Lung (tissue), 12 donors: ENCODE measurements around the gene TMEM45A. TPM values are rescaled to one million over a fixed set of nuclear protein-coding genes. Genes with fewer than 3 reads are reported as not detected.

Experiments used
- ATAC-seq: fragments of 200-7000 bp; cut with Tn5 transposase; one replicate; pipeline ENCODE4 v1.9.1; 2020; ENCODE audit warnings: moderate number of reproducible peaks; ENCODE audit not compliant: insufficient read depth, low FRiP score
- DNase-seq, 3 donors: peaks; one replicate each; pipeline ENCODE4 v3.0.0-alpha.2; 2013 to 2017
- H3K27ac ChIP-seq, 2 donors: one replicate each; pipeline ENCODE4 v1.5.1; 2013; ENCODE audit warnings: mild to moderate bottlenecking in 2 of 2, moderate library complexity in 2 of 2, control low read depth in 1 of 2, inconsistent platforms in 1 of 2, low read depth in 1 of 2, low read length in 1 of 2
- H3K27me3 ChIP-seq, 3 donors: one replicate each; pipeline ENCODE4 v1.5.1; 2013; ENCODE audit warnings: low read length in 2 of 3; ENCODE audit not compliant: control insufficient read depth in 3 of 3, insufficient read depth in 3 of 3
- H3K36me3 ChIP-seq, 4 donors: one replicate each; pipeline ENCODE4 v1.5.1; 2013; ENCODE audit warnings: low read length in 4 of 4, mild to moderate bottlenecking in 1 of 4, moderate library complexity in 1 of 4; ENCODE audit not compliant: control insufficient read depth in 4 of 4, insufficient read depth in 4 of 4
- H3K4me1 ChIP-seq, 5 donors: one replicate each; pipeline ENCODE4 v1.5.1; 2013; ENCODE audit warnings: low read length in 5 of 5, mild to moderate bottlenecking in 2 of 5, moderate library complexity in 1 of 5; ENCODE audit not compliant: control insufficient read depth in 5 of 5, insufficient read depth in 5 of 5
- H3K4me3 ChIP-seq: one replicate; pipeline ENCODE4 v1.5.1; 2013; ENCODE audit warnings: mild to moderate bottlenecking, control low read depth, moderate library complexity
- H3K9ac ChIP-seq, 2 donors: one replicate each; pipeline ENCODE4 v1.5.1; 2013; ENCODE audit warnings: low read length in 2 of 2, control low read depth in 1 of 2; ENCODE audit not compliant: insufficient read depth in 1 of 2
- H3K9me3 ChIP-seq, 4 donors: one replicate each; pipeline ENCODE4 v1.5.1; 2013; ENCODE audit warnings: low read length in 3 of 4, mild to moderate bottlenecking in 1 of 4, moderate library complexity in 1 of 4; ENCODE audit not compliant: control insufficient read depth in 4 of 4, insufficient read depth in 3 of 4
- CTCF ChIP-seq: IDR thresholded peaks from 2 replicates; pipeline ENCODE4 v1.5.1; 2012; ENCODE audit warnings: mild to moderate bottlenecking; ENCODE audit errors: control extremely low read depth, extremely low read depth
- WGBS, 2 donors: extraction: QIAGEN DNeasy Blood & Tissue Kit; methylation state at CpG; one replicate each; pipeline ENCODE4 v1.1.7; 2013; 5-methylcytosine and 5-hydroxymethylcytosine counted together
- polyA plus RNA-seq, 2 donors: library from polyadenylated mRNA; stranded (reverse); fragments of 200-250 nt; gene quantifications; one replicate each; pipeline ENCODE4 v1.2.1, GENCODE V29; 2013
- total RNA-seq, 2 donors: library from RNA; depleted of rRNA in 1 of 2; stranded (reverse); fragments of >200 nt in 1 of 2; gene quantifications; one replicate each; pipeline ENCODE4 v1.2.1, GENCODE V29; 2014 to 2021
- donor health status: control.
- donor health status: control.
- donor health status: Bipolar disorder and iron deficiency.
- donor health status: healthy.
- donor health status: DM: yes; HTN: yes; CAD: no.

TMEM45A gene
- total and polyA plus RNA-seq, 4 donors, result 7.8 to 37.6 (median 26.0) TPM

DNA sequence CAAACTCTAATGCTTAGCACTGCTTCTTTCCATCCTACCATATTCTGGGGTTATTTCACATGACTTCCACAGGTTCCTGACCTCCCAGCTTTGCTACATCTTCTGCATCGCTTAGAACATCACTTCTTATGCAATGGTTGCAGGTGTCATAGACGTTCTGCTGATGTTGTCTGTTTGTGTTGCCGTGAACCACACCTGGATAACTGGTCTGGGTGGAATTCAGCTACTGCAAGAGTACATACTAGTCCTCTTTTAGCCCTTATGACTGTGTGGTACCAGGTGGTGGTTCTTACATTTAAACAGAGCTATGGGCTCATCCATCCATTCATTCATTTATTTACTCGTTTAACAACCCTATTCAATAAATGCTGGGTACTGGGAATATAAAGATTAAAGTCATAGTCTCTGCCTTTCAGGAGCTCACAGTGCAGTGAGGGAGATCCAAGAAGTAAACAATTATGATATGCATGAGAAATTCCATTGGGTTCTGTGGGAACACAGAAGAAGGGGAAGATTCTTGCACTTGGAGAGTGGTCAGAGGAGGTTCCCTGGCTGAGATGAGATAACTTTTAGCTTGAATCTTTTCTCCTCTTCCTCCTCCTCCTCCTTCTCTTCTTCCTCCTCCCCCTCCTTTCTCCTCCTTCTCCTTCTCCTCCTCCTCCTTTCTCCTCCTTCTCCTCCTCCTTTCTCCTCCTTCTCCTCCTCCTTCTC lies 30.8 kb downstream of the TMEM45A start:
- ATAC-seq, result no peak
- Histone ChIP-seq H3K9me3 (peaks cover 0 to 4% (median 0%) of the 10 kb centered on the region in 4 donors), H3K36me3 (peaks cover 0 to 18% (median 8%) of the 10 kb centered on the region in 4 donors), H3K4me3 (no peak overlapping the region), H3K27me3 (no peaks in the 10 kb centered on the region), H3K4me1 (no peaks in the 10 kb centered on the region), H3K27ac (no peak overlapping the region), H3K9ac (no peak overlapping the region)
- DNase-seq, result no peak
- 88 to 93% methylated on average over 4 of the region's 4 CpGs for WGBS, 2 donors
- TF ChIP-seq CTCF, result no peak

DNA sequence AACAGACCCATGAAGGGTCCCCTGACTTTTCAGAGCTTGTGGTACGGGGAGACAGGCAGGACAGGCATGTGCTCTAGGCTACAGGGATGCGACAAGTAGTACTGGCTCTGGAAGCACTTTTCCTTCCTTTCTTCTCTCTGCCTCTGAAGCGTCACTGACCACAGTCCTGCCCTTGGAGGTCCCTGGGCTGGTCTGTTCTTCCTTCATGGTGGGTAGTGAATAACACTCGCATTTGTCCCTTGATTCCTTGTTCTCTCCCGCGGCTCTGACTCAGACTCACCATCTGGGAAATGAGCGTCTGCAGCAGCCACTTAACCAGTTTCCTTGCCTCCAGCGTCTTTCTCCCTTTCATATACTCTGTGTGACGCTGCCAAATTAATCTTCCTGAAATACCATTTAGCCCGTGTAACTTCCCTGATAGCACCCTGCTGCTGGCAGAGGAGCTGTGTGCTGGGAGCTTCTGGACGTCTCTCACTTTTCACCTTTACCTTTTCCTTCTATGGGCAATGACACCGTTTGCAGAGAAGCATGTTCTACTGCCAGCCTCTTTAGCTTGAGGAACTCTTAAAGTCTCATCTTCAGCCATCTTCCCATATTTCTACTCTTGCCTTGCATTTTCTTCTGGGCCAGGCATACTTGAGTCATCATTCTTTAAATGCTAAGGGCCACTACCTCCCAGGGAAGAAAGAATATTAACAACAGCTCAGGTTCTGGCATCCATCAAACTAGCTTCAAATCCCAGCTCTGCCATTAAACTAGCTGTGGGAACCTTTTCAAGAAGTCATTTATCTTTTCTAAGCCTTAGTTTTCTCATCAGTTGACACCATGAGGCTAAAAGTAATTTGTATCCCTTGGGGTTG lies 33.6 kb downstream of the TMEM45A start:
- H3K36me3 ChIP-seq, result peaks cover 0 to 17% (median 8%) of the 10 kb centered on the region in 4 donors
- no peak for TF ChIP-seq CTCF
- DNase-seq, result no peak
- H3K4me1 ChIP-seq, result no peaks in the 10 kb centered on the region
- H3K27ac ChIP-seq, result no peak overlapping the region
- ATAC-seq, result no peak
- WGBS, 2 donors, result 75 to 86% methylated on average over 12 of the region's 12 CpGs
- H3K9me3 ChIP-seq, result peaks cover 0 to 4% (median 0%) of the 10 kb centered on the region in 4 donors
- H3K4me3 ChIP-seq, result no peak overlapping the region
- H3K27me3 ChIP-seq, result no peaks in the 10 kb centered on the region
- H3K9ac ChIP-seq, result no peak overlapping the region

DNA sequence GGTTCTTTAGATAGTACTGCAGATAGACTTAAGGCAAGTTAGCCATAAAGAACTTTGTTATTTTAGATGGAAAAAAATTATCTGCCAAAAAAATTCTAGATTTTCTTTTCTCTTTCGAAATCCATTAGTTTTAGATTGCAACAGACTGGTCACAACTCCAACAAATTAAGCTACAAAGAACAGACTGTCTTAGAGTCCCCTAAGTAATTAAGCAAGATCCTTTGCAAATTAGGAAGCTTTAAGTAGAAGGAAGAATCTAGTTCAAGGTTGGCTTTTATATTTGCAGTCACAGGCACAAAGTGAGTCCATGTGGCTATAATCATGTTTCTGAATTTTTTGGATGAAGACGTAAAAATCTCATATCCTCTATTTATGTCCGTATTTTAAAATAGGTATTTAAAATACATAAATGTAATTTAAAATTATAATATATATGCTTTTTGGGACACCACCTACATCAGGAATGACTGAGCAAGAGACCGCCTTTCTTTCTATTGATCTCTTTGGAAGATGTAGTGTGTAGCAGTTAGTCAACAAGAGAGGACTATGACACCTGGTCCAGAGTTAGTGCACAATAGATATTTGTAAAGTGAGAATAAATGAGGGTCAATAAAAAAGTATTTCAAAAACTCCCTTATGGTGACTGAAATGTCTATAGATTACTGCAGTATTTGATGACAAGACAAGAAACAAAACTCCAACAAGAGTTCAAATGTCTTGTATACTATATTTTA lies 34.4 kb downstream of the TMEM45A start:
- Histone ChIP-seq H3K4me1 (no peaks in the 10 kb centered on the region), H3K27ac (no peak overlapping the region), H3K36me3 (peaks cover 0 to 17% (median 8%) of the 10 kb centered on the region in 4 donors), H3K27me3 (no peaks in the 10 kb centered on the region), H3K4me3 (no peak overlapping the region), H3K9me3 (peaks cover 0 to 4% (median 0%) of the 10 kb centered on the region in 4 donors), H3K9ac (no peak overlapping the region)
- ATAC-seq (no peak), DNase-seq (no peak)
- TF ChIP-seq CTCF, result no peak
- WGBS, 2 donors, result 81 to 90% methylated on average over 4 of the region's 4 CpGs
